Right renal pelvis (tissue), 4 donors: ENCODE data around the gene FAT2. TPM values are rescaled to one million over a fixed set of nuclear protein-coding genes. Genes with fewer than 3 reads are reported as not detected.
"Not testable (repeated sequence)": the region's sequence is repeated elsewhere in the genome, so short reads cannot be mapped to it uniquely, and the experiment has no call there.

ENCODE experiments used
- DNase-seq, 4 donors: peaks; one replicate each; pipeline ENCODE4 v3.0.0-alpha.2; 2013; ENCODE audit warnings: low read depth in 4 of 4, low spot score in 3 of 4, missing footprints in 1 of 4
- polyA plus RNA-seq, 4 donors: library from polyadenylated mRNA; unstranded; fragments of 120-200 nt; gene quantifications; one replicate each; pipeline ENCODE4 v1.2.1, GENCODE V29; 2013; ENCODE audit not compliant: insufficient read length in 4 of 4

The FAT2 gene
- polyA plus RNA-seq, 4 donors: 5.5 to 10.2 (median 6.9) TPM

DNA sequence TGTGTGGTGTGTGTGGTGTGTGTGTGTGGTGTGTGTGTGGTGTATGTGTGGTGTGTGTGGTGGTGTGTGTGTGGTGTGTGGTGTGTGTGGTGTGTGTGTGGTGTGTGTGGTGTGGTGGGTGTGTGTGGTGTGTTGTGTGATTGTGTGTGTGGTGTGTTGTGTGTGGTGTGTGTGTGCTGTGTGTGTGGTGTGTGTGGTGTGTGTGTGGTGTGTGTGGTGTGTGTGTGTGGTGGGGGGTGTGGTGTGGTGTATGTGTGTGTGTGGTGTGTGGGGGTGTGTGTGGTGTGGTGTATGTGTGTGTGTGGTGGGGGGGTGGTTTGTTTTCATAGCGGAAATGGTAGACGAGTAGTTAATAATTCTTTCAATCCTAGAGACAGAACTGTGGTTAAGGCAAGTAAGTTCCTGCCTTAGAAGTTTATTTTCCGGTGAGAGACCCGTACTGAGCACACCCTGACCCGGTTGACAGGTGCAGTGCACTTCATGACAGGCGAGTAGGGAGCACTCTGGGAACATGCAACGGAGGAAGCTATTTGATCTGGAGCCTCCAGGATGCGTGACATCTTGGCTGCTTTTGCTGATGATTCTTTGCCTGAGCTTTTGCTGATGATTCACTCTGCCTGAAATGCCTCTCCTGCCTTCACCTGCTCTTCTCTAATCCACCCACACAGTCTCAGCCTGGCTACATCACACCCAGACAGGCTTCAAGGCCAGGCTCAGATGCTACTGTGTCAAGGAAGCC lies 21.7 kb upstream of the FAT2 start:
- DNase-seq: no peak

DNA sequence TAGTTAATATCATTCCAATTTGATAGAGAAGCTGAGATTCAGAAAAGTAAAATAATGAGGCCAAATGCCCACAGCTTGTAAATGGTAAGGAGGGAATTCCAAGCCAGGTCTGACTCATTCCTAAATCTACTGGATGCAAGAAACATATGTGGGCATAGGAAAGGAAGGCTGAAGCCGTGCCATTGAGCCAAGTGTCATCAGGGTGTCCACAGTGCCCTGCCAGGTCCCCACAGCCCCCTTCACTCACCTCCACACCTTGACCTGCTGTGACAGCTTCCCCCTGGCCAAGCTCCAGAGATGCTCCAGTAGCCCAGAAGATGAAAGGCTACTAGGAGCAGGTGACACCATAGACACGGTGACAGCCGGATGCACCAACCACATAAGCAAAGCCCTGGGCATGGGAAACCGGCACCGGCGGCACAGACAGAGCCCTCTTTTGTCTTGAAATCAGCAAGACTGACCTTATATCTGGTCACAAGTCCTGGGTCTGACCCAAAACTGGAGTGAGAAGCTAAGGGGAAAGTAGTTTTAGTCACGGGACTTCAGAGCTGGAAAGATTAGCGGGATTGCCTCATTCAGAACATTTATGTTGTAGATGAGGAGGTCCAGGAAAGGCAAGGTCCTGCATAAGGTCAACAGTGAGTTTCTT lies 20.1 kb upstream of the FAT2 start:
- DNase-seq: no peak

DNA sequence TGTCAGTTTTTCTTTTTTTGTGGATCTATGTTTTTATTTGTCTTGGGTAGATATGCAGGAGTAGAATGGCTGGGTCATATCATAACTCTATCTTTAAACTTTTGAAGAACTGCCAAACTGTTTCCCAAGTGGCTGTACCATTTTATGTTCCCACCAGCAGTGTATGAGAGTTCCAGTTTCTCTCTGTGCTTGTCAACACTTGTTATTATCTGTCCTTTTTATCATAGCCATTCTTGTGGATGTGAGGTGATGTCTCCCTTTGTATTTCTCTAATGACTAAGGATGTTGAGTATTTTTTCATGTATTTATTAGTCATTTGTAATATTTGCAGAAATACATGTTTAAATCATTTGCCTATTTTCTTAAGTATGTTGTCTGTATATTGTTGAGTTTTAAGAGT lies 17.4 kb upstream of the FAT2 start:
- DNase-seq: no peak

DNA sequence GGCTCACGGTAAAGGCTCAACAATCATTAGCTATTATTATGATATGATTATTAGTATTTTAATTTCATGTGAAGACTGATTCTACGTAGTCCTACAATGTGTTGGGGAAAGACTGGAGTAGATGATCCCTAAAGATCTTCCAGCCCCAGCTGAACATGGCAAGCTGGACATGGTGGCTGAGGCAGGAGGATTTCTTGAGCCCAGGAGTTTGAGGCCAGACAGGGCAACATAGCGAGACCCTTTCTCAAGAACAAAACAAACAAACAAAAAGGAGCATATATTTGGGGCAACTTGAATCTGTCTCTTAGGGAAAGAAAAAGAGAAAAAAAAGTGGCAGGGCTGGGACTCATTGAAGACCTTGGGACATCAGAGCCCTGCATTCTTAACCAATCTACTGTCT lies 16.2 kb upstream of the FAT2 start:
- no peak for DNase-seq

DNA sequence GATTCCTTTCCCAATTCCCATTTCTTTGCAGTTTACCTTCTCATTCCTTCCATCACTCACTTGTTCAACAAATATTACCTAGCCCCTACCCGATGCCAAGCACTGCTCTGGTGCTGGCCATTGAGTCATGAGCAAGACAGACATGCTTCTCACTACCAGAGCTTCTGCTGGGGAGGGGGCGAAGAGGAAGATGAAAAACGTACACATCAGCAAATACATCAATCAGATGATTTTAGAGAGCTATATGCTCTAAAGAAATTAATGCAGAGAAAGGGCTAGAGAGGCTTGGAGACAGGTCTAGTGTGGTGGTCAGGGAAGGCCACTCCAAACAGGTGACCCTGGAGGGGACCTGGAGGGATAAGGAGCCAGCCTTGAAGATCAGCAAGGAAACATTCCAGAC lies 14.4 kb upstream of the FAT2 start:
- DNase-seq: no peak

DNA sequence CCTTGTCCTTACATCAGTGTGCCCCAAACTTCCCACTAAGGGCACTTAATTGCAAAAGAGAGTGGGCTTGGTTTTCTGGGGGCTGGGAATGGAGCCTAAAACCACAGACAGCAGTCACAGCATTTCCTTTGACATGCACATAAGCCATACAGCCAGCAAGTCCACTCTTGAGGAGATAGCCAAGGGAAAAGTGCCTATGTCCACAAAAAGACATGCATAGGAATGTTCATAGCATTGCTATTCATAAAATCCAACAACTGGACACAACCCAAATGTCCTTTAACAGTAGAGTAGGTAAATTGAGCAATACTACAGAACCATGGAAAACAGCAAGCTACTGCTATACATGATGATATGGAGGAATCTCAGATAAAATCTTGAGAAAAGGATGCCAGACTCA lies 11.7 kb upstream of the FAT2 start:
- DNase-seq: no peak

DNA sequence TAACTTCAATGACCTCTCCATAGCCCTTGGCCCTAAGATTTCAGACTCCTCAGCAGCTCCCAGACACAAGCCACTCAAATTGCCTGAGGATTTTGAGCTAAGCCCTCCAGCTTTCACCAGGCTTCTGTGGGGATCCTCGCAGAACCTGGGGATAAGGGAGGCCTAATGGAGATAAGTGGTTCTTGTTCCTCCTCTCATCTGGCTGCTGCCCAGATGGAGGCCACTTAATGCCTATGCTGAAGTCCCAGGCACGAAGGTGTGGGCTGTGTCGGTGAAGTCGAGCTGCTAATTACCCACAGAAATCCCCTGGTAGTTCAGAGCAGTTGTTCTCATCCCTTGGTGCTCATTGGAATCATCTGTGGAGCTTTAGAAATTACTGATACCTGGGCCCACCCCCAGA lies 10.3 kb upstream of the FAT2 start:
- no peak for DNase-seq

DNA sequence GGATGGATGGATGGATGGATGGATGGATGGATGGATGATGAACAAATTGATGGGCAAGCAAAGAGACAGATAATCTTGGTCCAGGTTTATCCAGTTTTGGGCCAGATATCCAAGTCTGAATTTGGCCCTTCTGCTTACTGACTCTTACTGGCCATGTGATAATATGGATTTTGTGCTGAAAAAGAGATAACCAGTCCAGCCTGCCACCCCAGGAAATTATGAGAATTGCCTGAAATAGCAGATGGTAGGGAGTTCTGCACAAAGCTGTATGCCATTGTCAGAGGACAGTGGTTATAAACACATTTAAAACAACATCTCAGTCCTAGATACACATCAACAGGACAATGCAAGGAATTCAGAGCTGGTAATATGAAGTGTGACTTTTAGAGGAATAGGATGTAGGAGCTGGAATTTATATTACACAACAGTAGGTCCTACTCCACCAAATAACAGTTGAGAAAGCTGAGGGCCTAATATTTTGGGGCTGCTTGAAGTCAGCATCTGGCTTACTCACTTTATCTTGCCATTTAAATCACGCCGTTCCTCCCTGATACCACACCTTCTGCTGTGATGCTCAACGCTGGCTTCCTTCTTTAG lies 9.0 kb upstream of the FAT2 start:
- DNase-seq: no peak

DNA sequence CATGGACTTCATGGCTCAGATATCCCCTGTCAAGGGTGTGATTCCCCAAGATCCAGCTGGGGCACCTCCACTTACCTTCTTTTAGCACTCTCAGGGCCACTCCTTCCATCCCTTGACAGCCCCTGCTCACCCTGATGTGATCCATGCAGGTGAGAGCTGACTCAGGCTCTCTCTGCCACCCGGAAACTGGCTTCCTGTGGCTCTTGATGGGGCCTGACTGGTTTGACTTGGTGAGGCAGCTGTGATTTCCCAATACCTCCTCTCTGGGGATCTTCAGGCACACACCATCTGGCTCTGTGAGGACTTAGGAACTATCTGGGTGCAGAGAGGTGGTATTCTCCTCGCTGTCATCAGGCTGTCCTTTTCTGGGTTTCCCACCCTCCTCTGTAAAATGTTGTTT lies 7.9 kb upstream of the FAT2 start:
- no peak for DNase-seq

DNA sequence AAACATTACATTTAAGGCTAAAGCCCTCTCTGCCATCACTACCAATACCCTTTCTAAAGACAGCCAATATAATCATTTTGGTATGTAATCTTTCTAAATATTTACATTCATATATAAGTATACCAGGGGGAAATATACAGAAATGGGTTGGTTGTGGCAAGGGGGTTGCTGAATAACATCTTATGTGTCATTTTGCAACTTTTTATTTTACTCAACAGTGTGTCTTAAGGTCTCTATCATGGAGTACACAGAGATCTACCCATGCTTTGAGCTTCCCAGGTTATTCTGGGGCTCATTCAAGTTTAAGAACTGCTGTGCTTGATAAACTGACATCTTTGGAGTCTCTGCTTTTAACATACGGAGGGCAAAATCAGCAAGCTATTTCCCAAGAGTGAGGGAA lies 7.4 kb upstream of the FAT2 start:
- no peak for DNase-seq

DNA sequence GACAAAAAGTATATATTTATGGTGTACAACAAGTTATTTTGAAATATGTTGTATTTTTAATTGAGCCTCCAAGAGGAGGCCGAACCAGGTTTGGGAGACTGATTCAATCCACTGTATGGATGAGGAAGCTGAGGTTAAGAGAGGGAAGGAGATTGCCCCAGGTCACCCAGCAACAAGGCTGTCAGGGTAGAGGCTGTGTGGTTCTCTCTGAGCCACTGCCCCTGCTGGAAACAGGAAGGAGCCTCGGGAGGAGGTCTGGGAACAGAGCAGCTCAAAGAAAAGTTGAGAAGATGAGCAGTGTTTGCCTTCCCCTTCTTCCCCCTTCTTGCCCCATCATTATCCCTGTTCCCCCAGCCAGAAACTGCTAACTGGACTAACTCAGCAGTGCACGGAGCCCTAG lies 6.6 kb upstream of the FAT2 start:
- no peak for DNase-seq

DNA sequence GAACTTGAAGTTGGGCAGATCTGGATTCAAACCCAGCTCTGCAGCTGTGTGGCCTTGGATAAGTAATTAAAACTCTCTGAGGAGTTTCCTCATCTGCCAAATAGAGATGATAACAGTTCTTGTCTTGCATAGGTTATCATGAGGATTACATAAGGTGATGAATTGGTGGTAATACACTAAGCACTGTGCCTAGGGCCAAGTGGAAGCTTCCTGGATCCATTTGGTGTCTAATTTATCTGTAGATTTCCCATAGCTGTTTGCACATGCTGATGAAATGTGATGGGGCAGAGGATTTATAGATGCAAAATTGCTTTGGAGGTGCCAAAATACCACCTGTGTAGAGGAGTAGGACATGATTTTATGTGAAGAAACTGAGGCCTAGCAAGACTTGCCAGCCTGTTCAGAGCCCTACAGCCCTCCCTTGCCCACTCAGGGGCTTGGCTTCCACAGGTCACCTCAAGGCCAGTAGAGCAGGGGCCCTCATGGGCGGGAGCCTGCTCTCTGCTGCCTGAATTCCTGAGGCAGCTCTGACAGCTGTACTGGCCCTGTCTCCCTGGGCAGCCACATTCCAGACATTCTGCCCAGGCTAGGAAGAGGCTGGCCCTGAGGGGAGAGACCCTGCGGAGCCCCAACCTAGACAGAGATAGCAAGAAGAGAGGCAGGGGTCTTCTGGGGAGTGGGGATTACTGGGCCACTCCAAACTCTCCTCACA lies 5.9 kb upstream of the FAT2 start:
- peak in 1 of 4 donors; percentile 31 for DNase-seq

DNA sequence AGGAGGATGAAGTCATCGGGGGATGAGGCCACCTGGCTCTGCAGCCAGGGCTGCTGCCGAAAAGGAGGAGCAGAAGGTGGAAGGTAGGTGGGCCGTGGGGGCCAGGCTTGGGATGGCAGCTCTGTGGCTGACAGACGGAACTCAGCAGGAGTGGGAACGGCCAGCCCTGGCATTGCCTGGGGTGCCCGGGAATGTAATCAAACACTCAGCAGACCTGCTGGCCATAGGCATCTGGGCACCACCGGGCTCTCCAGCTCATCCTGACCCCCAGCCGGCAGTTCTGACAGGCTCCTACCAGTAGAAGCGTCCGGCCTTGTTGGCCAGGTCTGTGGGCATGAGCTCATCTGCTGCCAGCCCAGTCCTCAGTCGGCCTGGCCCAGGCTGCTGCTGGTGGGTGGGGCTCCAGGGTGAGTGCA lies 4.3 kb upstream of the FAT2 start:
- DNase-seq: no peak

DNA sequence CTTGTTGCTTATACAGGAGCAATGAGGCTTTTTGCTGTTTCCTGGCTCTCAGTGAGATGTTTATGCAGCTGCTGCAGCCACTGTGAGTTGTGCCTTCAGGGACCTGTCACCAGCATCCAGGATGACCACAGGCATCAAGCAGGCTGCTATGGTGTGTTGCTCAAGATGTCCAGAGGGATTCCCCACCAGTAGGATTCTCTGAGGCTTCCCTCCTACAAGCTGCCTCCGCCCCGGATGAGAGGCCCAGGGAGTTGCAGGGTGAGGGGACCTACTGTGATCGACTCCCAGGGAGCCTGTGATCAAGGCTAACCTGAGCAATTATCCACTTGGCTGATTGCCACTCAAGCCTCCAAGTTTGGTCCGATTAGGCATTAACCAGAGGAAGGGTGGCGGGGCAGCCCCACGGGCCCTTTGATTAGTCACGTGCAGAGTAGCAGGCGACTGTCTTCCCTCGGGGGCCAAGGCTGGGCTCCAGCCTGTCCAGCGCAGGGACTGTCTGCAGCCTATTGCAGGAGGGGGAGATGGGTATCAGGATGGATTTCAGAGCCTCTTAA lies 1.8 kb upstream of the FAT2 start:
- DNase-seq: peak in 3 of 4 donors; percentile 62 to 79 (median 67)

DNA sequence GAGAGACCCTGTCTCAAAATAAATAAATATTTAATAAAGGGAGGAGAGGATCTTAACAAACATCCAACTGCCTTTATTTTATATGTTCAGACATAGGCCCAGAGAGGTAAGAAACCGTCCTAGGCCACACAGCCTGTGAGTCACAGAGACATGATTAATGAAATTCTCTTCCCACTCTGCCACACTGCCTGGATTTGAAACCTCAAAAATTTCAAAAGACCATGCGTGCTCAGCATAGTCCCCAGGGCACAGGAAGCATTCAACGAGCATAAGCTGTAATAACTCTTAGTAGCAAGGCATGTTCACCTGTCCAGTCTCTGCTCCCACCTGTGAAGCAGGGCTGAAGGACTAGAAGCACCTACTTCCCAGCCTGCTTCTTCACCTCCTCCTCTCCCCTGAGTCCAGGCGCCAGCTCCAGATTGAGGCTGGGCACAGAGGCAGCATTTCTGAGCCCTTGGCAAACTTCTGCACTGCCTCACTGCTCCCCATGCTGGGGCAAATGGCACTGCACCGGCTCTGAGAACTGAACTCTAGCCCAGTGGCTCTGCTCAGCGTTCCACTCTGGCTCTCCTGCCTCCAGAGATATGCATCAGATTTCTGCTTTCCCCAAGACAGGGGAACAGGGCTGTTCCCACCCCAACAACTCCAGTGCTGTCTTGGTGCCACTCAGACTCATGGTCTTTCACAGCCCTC lies 1.1 kb downstream of the FAT2 start:
- no peak for DNase-seq

DNA sequence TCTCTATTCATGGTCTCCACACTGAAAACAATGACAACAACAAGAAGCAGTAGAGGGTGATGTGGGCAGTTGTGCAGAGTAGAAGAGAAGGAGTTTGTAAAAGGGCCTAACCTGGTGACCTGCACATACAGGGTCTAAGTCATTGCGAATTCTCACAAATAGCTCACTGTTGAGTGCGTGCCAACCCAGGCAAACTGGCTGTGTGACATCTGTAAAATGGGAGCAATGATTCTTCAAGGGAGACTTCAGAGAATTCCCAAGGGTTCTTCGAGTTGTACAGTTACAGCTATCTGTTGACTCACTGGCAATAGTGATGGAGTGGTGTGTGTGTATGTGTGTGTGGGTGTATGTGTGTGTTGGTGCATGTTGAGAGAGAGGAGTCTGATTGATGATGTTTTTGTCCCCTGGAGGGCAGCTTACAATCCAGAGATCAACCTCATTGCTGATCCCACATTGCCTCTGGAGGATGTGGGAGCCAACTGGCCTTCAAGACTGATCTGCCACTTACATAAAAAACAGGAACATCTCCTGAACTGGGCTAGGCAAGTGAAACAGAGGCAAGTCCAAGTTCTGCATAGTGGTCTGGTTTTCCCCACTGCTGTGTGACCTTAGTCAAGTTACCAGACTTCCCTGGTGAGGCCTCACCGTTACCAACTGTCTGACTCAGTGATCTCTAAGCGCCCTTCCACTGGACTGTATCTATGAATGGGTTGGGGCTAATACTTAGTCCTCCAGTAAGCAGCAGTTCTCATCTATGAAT lies 3.2 kb downstream of the FAT2 start:
- no peak for DNase-seq

DNA sequence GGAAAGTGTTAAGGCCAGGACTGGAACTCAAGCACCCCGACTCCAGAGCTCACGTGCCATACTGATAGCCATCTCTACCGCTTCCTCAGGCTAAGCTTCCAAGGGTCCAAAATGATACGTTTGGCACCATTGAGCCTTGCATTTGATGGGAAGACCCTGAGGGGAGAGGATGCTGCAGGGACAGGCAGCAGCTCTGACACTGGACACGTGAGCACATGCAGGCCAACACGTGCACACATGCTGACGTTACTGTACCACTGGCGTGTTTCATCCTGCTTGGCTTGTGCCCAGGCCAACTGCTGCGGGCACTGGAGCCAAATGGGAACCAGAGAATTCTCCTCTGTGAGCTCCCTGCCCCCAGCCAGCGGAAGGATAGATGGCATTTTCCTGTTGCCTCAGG lies 5.2 kb downstream of the FAT2 start:
- no peak for DNase-seq

DNA sequence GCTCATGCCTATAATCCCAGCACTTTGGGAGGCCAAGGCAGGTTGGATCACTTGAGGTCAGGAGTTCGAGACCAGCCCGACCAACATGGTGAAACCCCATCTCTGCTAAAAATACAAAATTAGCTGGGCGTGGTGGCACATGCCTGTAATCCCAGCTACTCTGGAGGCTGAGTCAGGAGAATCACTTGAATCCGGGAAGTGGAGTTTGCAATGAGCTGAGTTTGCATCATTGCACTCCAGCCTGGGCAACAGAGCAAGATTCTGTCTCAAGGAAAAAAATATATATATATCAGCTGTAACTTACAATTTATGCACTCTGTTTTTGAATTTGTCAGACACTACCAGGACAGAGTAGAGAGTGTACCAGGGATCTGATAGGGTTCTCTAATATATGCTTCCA lies 5.8 kb downstream of the FAT2 start:
- DNase-seq: not testable (repeated sequence)

DNA sequence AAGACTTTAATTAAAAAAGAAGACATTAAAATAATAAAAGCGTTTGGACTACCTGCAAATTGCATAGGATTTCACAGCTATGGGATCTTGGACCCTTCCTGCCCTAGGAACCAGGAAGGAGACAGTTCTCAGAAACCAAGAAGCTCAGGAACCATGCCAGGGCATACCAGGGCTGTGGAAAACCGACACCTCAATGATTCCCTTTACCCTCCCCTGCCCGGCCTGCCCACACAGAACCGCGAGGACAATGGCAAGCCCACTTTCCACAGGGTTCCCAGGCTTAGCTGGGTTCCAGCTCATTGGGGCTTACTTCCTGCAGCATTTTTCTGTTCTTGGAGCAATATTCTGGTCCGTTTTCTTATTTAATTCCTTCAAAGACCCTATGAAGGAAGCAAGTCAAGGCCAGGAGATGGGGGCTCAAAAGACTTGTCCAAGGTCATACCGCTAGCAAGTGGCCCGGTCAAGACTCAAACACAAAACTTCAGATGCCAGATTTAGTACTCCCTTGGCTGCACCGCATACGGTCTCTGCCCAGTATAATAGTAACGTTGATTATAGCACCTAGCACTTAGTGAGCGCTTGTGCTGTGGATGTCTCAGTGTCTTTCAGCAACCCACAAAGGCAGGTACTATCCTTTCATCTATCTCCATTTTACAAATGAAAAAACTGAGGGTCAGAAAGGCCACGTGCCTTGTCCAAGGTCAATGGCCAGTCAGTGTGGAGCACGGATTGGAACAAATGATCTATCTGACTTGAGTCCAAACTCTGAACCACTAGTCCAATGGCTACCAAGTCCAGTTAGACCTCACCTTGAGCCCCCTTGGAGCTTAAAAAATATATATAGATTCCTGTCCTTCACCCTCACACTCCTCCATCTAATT lies 6.8 kb downstream of the FAT2 start:
- DNase-seq: no peak
